ENCODE measurements around the gene MAPK11. TPM values are rescaled to one million over a fixed set of nuclear protein-coding genes. Genes with fewer than 3 reads are reported as not detected.

Gene MAPK11
- total and polyA plus RNA-seq, 9 of the 15 experiments (the other 6 are each of a cell fraction or from before 2014, with no cell fraction given): 0.06 to 14.6 (median 5.3) TPM

GRCh38 chr22:50260801-50261614, 9.2 kb downstream of the MAPK11 start (continued):
- TF ChIP-seq, protein P1, sequence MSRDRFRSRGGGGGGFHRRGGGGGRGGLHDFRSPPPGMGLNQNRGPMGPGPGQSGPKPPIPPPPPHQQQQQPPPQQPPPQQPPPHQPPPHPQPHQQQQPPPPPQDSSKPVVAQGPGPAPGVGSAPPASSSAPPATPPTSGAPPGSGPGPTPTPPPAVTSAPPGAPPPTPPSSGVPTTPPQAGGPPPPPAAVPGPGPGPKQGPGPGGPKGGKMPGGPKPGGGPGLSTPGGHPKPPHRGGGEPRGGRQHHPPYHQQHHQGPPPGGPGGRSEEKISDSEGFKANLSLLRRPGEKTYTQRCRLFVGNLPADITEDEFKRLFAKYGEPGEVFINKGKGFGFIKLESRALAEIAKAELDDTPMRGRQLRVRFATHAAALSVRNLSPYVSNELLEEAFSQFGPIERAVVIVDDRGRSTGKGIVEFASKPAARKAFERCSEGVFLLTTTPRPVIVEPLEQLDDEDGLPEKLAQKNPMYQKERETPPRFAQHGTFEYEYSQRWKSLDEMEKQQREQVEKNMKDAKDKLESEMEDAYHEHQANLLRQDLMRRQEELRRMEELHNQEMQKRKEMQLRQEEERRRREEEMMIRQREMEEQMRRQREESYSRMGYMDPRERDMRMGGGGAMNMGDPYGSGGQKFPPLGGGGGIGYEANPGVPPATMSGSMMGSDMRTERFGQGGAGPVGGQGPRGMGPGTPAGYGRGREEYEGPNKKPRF (IDR thresholded peaks at IDR 0.05; ENCODE audit: low read depth, low read length): no peak
- no peak for TF ChIP-seq RBM34 (IDR thresholded peaks at IDR 0.05; ENCODE audit: borderline replicate concordance, insufficient read depth, low read length)
- TF ChIP-seq, protein P2, sequence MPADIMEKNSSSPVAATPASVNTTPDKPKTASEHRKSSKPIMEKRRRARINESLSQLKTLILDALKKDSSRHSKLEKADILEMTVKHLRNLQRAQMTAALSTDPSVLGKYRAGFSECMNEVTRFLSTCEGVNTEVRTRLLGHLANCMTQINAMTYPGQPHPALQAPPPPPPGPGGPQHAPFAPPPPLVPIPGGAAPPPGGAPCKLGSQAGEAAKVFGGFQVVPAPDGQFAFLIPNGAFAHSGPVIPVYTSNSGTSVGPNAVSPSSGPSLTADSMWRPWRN (IDR thresholded peaks at IDR 0.05; ENCODE audit: low read depth): no peak
- TF ChIP-seq TCF7 (IDR thresholded peaks at IDR 0.05; ENCODE audit: borderline replicate concordance): no peak
- no peak for TF ChIP-seq ZFP1 (CRISPR knock-in tag; IDR thresholded peaks at IDR 0.05)
- TF ChIP-seq NELFE (IDR thresholded peaks at IDR 0.05; ENCODE audit: insufficient read depth, insufficient read length): no peak
- TF ChIP-seq ZNF408 (CRISPR knock-in tag; IDR thresholded peaks at IDR 0.05; ENCODE audit: low read depth): no peak
- TF ChIP-seq NRF1 (conservative IDR thresholded peaks at IDR 0.05 in 1 of 2, IDR thresholded peaks at IDR 0.05 in 1 of 2): peak; percentile 81 to 84
- no peak for TF ChIP-seq NEUROD1 (IDR thresholded peaks at IDR 0.05; ENCODE audit: borderline replicate concordance, low read depth, low read length, partially characterized antibody)
- no peak for TF ChIP-seq FOXP4 (CRISPR knock-in tag; IDR thresholded peaks at IDR 0.05; ENCODE audit: borderline replicate concordance)
- no peak for TF ChIP-seq SMARCC2 (IDR thresholded peaks at IDR 0.05; ENCODE audit: low read depth)
- no peak for TF ChIP-seq GTF2E2 (tag; IDR thresholded peaks at IDR 0.05)
- no peak for TF ChIP-seq TAF7 (tag; IDR thresholded peaks at IDR 0.05)
- TF ChIP-seq PTBP1 (IDR thresholded peaks at IDR 0.05; ENCODE audit: low read depth, low read length): no peak
- no peak for TF ChIP-seq ZNF121 (CRISPR knock-in tag; conservative IDR thresholded peaks at IDR 0.05)
- no peak for TF ChIP-seq SMC3 (conservative IDR thresholded peaks at IDR 0.05; ENCODE audit: insufficient read depth, low read depth, low read length)
- no peak for TF ChIP-seq GTF2F1 (IDR thresholded peaks at IDR 0.05; ENCODE audit: low read depth, low read length)
- TF ChIP-seq TBL1XR1 (IDR thresholded peaks at IDR 0.05; ENCODE audit: low read length in 2 of 2): no peak

All from K562 (cell line).